Measurements from ENCODE around the gene TFAM. TPM values are rescaled to one million over a fixed set of nuclear protein-coding genes. Genes with fewer than 3 reads are reported as not detected.

The TFAM gene
- total RNA-seq, 2 donors from 2014 or later, result 9.2 to 26.2 TPM

DNA sequence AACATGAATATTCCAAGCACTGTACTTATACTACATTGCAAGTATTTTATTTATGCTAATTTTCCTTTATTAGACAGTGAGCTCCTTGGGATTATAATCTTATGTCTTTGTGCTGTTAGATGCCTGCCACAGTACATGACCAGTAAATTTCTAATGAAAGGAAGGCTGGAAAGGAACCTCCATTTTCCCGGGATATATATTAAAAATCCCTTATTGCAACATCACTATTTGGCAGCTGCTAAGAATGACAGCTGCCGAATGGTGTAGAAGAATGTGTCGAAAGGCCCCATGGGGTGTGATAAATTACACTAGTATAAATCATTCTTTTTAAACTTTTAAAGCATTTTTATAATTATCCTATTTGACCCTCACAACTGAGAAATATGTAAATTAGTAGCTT, 59.1 kb downstream of the TFAM start:
- no peak overlapping the region for H3K4me3 ChIP-seq
- H3K4me1 ChIP-seq (ENCODE audit: control insufficient read depth in 1 of 2, low read depth in 2 of 2), result no peaks in the 10 kb centered on the region
- no peaks in the 10 kb centered on the region for H3K36me3 ChIP-seq
- no peaks in the 10 kb centered on the region for H3K27me3 ChIP-seq (replicated peaks; ENCODE audit: insufficient read depth)
- TF ChIP-seq, protein P1, sequence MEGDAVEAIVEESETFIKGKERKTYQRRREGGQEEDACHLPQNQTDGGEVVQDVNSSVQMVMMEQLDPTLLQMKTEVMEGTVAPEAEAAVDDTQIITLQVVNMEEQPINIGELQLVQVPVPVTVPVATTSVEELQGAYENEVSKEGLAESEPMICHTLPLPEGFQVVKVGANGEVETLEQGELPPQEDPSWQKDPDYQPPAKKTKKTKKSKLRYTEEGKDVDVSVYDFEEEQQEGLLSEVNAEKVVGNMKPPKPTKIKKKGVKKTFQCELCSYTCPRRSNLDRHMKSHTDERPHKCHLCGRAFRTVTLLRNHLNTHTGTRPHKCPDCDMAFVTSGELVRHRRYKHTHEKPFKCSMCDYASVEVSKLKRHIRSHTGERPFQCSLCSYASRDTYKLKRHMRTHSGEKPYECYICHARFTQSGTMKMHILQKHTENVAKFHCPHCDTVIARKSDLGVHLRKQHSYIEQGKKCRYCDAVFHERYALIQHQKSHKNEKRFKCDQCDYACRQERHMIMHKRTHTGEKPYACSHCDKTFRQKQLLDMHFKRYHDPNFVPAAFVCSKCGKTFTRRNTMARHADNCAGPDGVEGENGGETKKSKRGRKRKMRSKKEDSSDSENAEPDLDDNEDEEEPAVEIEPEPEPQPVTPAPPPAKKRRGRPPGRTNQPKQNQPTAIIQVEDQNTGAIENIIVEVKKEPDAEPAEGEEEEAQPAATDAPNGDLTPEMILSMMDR (IDR thresholded peaks at IDR 0.05), result no peak
- DNase-seq (ENCODE audit: low spot score), result no peak
- ATAC-seq (ENCODE audit: insufficient number of reproducible peaks, low FRiP score, low read depth), result no peak
- H3K27ac ChIP-seq, result no peak overlapping the region
- H3K9me3 ChIP-seq, result no peaks in the 10 kb centered on the region

DNA sequence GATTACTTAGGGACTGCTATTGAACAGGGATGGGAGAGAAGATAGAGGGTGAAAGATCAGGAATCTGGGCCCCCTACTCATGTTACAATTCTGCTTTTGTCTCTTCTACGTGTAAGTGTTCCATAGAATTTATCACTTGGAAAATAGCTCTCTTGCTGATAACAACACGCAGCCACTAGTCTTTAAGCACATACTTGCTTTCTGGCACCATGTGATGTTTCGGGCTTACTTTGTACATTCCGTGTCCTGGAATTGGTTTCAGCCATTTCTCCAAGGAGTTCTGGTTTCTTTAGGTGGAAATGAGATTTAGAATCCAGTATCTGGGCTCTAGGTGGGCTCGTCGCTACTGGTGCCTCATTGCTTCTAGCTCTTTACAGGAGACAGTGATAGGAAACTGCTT, 59.7 kb downstream of the TFAM start:
- Histone ChIP-seq H3K4me1 (ENCODE audit: control insufficient read depth in 1 of 2, low read depth in 2 of 2) (no peaks in the 10 kb centered on the region), H3K36me3 (no peaks in the 10 kb centered on the region), H3K27ac (no peak overlapping the region), H3K4me3 (no peak overlapping the region), H3K9me3 (no peaks in the 10 kb centered on the region), H3K27me3 (replicated peaks; ENCODE audit: insufficient read depth) (no peaks in the 10 kb centered on the region)
- ATAC-seq (ENCODE audit: insufficient number of reproducible peaks, low FRiP score, low read depth) (no peak), DNase-seq (ENCODE audit: low spot score) (no peak)
- TF ChIP-seq, protein P1 (IDR thresholded peaks at IDR 0.05), result no peak

DNA sequence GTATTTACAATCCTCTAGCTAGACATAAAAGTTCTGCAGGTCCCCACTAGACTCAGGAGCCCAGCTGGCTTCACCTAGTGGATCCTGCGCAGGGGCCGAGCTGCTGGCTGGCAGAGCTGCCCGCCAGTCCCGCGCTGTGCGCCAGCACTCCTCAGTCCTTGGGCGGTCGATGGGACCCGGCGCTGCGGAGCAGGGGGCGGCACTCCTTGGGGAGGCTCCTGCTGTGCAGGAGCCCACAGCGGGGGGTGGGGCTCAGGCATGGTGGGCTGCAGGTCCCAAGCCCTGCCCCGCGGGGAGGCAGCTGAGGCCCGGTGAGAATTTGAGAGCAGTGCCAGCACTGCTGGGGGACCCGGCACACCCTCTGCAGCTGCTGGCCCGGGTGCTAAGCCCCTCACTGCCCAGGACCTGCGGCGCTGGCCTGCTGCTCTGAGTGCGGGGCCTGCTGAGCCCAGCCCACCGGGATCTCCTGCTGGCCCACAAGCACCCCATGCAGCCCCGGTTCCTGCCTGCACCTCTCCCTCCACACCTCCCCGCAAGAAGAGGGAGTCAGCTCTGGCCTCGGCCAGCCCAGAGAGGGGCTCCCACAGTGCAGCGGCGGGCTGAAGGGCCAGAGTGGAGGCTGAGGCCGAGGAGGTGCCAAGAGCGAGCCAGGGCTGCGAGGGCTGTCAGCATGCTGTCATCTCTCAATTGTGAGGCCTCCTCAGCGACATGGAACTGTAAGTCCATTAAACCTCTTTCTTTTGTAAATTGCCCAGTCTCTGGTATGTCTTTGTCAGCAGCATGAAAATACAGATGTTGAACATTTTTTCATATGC, 63.1 kb downstream of the TFAM start:
- peaks cover 0 to 21% of the 10 kb centered on the region in 2 donors for H3K4me1 ChIP-seq (ENCODE audit: control insufficient read depth in 1 of 2, low read depth in 2 of 2)
- no peaks in the 10 kb centered on the region for H3K27me3 ChIP-seq (replicated peaks; ENCODE audit: insufficient read depth)
- no peak overlapping the region for H3K4me3 ChIP-seq
- H3K27ac ChIP-seq, result no peak overlapping the region
- no peaks in the 10 kb centered on the region for H3K36me3 ChIP-seq
- no peaks in the 10 kb centered on the region for H3K9me3 ChIP-seq
- no peak for ATAC-seq (ENCODE audit: insufficient number of reproducible peaks, low FRiP score, low read depth)
- TF ChIP-seq, protein P1 (IDR thresholded peaks at IDR 0.05), result no peak
- DNase-seq (ENCODE audit: low spot score), result no peak

Other genes with a start within 250 kb of the TFAM start
- gene IPMK, start 117.5 kb upstream of the TFAM start, total RNA-seq, result 1 to 10 TPM; 1.5 to 7.5 TPM
- 1 to 10 TPM; 6.8 to 7.5 TPM for gene CISD1, start 116.2 kb upstream of the TFAM start, total RNA-seq
- gene UBE2D1, start 50.4 kb upstream of the TFAM start, total RNA-seq, result 10 to 100 TPM in 1 of 2 donors, 1 to 10 TPM in 1; 6.8 to 17.4 TPM
- gene BICC1, start 127.5 kb downstream of the TFAM start, total RNA-seq, result 10 to 100 TPM; 20.4 to 28.1 TPM

Measured in thoracic aorta (tissue), 2 donors.